Measurements from ENCODE around the gene SPTB. TPM values are rescaled to one million over a fixed set of nuclear protein-coding genes. Genes with fewer than 3 reads are reported as not detected.

The SPTB gene
- total RNA-seq, 1 experiment from 2014 or later: not detected

DNA sequence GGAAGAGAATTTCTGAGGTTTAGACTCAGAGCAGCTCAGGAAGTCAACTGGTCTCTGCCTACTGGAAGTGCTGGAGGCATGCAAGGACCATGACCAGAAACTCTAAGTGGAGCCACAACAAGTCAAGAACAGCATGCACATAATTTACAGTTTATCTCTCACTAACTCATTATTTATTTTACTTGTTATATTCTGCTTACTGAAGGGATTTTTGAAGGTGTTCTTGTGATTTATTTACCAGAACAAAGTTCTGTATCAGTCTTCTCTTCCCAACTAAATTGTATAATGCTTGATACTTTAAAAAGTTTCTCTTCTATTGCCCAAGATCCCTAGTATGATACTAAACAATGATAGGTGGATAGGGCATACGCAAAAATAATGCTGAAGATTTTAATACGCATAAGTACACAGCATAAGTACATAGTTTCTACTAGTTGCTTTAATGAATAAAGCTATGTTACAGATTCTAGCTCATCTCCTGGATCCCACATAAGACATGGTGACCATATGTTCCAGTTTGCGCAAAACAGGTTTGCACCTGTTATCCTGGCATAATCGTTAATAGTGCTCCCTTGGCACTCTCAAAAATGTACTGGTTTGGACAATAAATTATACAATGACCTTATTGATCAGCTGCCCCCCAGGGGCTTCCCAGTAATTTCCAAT is 11.6 kb upstream of the SPTB start:
- in situ Hi-C loops (cut with HindIII; ENCODE audit: low sequenced_read_pairs): no loop called here
- peak; percentile 87 for DNase-seq (ENCODE audit: low spot score)

- no peak for DNase-seq (ENCODE audit: low spot score)
- in situ Hi-C loops (cut with HindIII; ENCODE audit: low sequenced_read_pairs): no loop called here
Observed at GRCh38 chr14:64889352-64889751, 9.6 kb upstream of the SPTB start.

DNA sequence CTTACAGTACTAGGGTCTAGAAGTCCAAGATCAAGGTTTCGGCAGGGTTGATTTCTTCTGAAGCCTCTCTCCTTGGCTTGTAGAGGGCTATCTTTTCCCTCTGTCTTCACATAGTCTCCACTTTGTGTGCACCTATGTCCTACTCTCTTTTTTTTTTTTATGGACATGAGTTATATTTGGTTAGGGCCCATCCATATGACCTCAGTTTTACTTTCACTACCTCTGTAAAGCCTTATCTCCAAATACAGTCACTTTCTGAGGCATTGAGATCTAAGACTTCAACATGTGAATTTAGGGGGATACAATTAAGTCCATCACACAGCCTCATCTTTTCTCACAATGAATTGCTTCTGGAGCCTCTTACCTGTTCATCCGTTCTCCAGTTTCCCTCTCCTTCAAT is 5.9 kb upstream of the SPTB start:
- no peak for DNase-seq (ENCODE audit: low spot score)
- in situ Hi-C loops (cut with HindIII; ENCODE audit: low sequenced_read_pairs): no loop called here

DNA sequence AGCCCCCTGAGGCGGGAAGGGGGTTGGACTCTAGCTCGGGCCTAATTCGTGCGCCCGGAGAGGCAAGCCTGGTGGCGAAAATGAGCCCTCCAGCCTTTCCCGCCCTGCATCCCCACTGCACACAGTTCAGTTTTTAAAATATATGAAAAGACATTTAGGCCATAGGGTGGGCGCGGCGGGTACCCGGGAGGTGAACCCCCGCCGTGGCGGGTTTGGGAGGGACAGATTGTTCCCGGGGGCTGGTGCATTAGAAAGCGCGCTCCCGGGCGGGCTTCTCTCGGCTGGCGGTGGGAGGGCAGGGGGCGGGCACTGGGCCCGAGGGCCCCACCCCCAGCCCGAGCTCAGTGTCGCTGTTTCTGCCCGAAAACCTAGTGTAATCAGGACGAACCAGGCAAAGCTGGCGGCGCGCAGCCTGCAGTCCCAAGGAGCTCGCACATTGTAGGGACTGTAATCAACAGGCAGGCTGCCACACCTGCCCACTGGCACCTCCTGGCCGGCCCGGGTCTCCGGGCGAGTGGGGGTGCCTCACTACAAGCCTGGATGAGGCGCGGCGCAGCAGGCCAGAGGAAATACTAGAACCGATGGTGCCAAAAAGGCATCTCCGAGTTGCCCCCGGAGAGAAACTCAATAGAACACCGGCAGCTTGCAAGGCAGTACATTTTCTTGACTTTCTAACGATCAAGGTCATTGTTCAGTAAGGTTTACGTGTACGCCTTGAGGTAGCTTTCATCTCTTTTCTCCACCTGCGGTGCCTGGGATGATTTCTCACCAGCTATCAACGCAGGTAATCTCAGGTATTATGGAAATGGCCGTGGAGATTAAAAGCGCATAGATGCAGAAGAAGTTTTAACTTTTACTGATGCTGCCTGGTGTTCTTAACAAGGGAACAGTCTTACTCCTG is 764 bp upstream of the SPTB start:
- peak; percentile 84 for DNase-seq (ENCODE audit: low spot score)
- in situ Hi-C loops (cut with HindIII; ENCODE audit: low sequenced_read_pairs): no loop called here

DNA sequence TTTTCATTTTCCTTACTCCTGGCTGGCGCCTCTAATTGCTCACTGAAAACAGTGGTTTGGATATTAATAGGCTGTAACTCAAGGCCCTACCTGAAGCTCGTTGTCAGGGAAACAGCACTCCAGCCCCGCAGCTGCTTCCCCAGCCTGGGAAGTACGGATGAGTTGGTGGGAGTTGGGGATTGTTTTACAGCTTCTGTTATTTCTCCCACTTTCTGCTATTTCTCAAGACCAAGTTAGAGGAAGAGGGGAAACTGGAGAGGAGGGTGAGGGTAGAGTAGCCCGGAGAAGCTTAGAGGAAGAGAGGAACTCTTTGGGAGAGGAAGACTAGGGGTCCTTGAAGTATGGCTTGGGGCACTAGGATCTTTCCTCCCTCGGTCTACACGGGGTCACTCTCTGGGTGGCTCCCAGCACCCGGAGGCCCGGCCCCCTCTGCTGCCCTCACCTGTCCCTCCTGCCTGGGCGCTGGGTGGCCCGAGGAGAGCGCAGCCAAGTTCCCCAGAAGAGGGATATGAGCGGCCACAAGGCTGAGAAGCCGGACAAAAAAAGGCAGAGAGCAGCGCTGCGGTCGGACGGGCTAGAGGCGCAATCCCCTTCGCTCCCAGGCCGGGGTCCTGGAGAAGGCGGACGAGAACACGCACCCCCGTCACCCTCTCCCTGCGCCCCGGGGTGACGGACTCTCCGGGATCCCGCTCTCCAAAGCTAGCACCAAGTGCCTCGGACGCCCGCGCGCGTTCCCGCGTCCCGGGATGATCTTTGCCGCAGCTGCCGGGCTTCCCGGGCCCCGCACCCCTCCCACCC is 671 bp downstream of the SPTB start:
- peak; percentile 64 for DNase-seq (ENCODE audit: low spot score)
- in situ Hi-C loops (cut with HindIII; ENCODE audit: low sequenced_read_pairs): no loop called here

- in situ Hi-C loops (cut with HindIII; ENCODE audit: low sequenced_read_pairs): no loop called here
- peak; percentile 32 for DNase-seq (ENCODE audit: low spot score)
Observed at GRCh38 chr14:64877846-64878245, 1.9 kb downstream of the SPTB start.

- in situ Hi-C loops (cut with HindIII; ENCODE audit: low sequenced_read_pairs): no loop called here
- no peak for DNase-seq (ENCODE audit: low spot score)
Observed at GRCh38 chr14:64875350-64875749, 4.4 kb downstream of the SPTB start.

DNA sequence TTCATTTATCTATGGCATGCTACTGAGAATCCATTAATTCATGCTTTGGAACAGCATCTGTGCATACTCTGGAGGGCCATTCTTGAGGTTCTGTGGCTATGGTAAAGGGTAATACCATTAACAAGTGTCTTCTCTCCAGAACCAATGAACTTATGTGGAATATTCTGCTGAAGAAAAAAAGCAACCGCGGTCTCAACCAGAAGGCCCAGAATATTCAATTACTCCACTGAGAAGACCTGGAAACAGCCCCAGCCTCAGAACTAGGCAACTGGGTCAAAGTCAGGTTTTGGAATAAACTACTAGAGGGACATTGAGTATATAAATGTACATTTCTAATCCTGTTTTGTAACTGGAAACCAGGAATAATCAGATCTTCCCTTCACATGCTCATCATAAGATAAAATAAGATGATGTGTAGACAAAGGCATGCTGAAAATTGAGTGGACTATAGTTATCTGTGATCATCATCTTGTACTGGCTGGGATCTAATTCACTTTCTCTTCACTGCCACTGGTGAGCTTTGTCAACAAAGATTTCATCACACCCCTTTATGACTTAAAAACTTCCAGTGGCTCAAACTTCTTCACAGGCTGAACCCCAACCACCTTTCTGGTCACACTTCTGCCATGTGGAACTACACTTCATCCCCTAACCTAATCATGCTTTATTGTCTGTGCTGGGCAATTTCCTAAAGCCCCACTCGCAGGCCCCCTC is 6.0 kb downstream of the SPTB start:
- DNase-seq (ENCODE audit: low spot score): no peak
- in situ Hi-C loops (cut with HindIII; ENCODE audit: low sequenced_read_pairs): no loop called here

- DNase-seq (ENCODE audit: low spot score): no peak
- in situ Hi-C loops (cut with HindIII; ENCODE audit: low sequenced_read_pairs): no loop called here
Observed at GRCh38 chr14:64871344-64871743, 8.4 kb downstream of the SPTB start.

GRCh38 chr14:64870160-64870559 is 9.5 kb downstream of the SPTB start:
- DNase-seq (ENCODE audit: low spot score): no peak
- in situ Hi-C loops (cut with HindIII; ENCODE audit: low sequenced_read_pairs): no loop called here

DNA sequence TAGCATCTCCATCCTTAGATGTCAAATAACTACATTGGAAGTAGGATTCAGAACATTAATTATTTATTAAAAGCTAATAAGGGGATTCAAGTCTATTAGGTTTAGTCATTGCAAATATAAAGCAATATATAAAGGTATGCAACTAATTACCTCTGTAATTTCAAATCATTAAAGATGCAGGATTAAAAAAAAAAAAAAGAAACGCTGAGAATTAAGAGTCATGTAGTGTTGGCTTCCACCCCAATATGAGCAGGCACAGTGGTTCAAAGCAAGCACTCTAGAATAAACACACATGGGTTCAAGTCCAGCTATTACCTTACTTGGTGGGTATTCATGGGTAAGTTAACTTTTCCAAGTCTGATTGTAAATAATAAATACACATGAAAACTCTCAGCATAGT is 10.9 kb downstream of the SPTB start:
- DNase-seq (ENCODE audit: low spot score): no peak
- in situ Hi-C loops (cut with HindIII; ENCODE audit: low sequenced_read_pairs): no loop called here

- in situ Hi-C loops (cut with HindIII; ENCODE audit: low sequenced_read_pairs): no loop called here
- no peak for DNase-seq (ENCODE audit: low spot score)
Observed at GRCh38 chr14:64868379-64868778, 11.3 kb downstream of the SPTB start.

GRCh38 chr14:64867182-64867581 is 12.5 kb downstream of the SPTB start:
- DNase-seq (ENCODE audit: low spot score): no peak
- in situ Hi-C loops (cut with HindIII; ENCODE audit: low sequenced_read_pairs): no loop called here

DNA sequence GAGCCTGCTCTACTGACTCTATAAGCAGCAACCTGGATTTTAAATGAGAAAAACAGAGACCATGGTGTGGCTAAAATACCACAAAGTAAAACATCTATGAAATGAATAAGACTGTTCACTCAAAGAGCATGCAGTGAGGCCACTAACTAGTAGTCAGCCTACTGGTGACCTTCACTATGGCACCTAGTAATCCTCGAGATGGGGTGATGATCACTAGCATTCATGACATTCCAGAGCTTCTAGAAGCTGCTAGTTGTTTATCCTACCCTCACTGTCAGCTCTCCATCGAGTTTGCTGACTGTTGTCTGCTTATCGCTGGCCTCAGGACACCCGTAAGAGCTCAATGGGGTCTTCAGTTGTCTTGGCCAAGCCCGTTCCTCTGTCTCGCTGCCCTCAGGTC is 13.7 kb downstream of the SPTB start:
- in situ Hi-C loops (cut with HindIII; ENCODE audit: low sequenced_read_pairs): no loop called here
- DNase-seq (ENCODE audit: low spot score): no peak

GRCh38 chr14:64865109-64865508 is 14.6 kb downstream of the SPTB start:
- DNase-seq (ENCODE audit: low spot score): peak; percentile 50
- in situ Hi-C loops (cut with HindIII; ENCODE audit: low sequenced_read_pairs): no loop called here

DNA sequence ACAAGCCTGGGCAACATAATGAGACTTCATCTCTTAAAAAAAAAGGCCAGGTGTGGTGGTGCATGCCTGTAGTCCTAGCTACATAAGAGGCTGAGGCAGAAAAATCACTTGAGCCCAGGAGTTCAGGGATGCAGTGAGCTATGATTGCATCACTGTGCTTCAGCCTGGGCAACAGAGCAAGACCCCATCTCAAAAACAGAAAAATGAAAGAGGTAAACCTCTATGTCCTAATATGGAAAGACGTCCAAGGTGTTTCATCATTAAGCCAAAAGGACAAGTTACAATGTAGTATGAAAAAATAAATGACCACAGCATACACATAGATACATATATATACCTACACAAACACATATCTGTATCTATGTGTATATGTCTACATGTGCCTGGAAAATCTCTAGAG is 15.4 kb downstream of the SPTB start:
- DNase-seq (ENCODE audit: low spot score): no peak
- in situ Hi-C loops (cut with HindIII; ENCODE audit: low sequenced_read_pairs): no loop called here

- in situ Hi-C loops (cut with HindIII; ENCODE audit: low sequenced_read_pairs): no loop called here
- no peak for DNase-seq (ENCODE audit: low spot score)
Observed at GRCh38 chr14:64861916-64862315, 17.8 kb downstream of the SPTB start.

GRCh38 chr14:64860039-64860438 is 19.7 kb downstream of the SPTB start:
- in situ Hi-C loops (cut with HindIII; ENCODE audit: low sequenced_read_pairs): no loop called here
- DNase-seq (ENCODE audit: low spot score): no peak

DNA sequence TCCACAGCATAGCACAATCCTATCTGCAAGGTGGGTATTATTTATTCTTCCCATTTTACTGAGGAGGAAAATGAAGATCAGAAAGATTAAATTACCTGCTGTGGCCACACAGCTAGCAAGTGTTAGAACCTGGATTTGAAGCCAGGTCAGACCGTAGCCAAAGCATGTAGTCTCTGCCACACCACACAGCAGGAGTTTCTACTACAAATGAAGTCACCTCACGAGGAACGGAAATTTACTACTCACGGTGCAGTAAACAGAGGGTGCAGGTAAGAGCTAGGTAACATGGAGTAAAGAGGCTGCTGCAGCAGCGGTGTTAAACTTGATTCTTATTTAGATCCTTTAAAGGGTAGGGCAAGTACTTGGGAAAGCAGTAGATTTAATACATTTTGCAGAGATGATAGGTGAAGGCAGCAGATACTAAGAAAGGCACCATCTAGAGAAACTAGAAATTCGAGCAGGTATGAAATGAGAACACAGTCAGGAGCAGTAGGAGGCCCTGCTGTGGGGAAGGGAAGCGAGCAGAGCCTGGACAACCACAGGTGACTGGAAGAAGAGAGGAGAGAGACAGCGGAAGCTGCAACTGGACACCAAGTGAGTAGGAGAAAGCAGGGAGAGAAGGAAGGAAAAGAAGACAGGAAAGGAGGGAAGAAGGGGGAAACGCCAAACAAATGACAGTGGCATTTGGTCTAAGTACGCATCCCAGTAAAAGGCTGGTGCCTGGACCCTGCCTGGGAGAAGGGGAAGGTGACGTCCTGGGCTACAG is 21.5 kb downstream of the SPTB start:
- in situ Hi-C loops (cut with HindIII; ENCODE audit: low sequenced_read_pairs): no loop called here
- DNase-seq (ENCODE audit: low spot score): peak; percentile 86
